Measurements from ENCODE around the gene MTCL1.

The MTCL1 gene

GRCh38 chr18:8791171-8791651, 85.9 kb downstream of the MTCL1 start:
- in situ Hi-C loops (cut with HindIII; ENCODE audit: low pct_unique_long_range_greater_than_20kb, low sequenced_read_pairs): no loop called here
- TF ChIP-seq JUND (IDR thresholded peaks at IDR 0.05; ENCODE audit: low read depth): no peak
- DNase-seq (ENCODE audit: low read depth in 1 of 2, low spot score in 1 of 2): no peak

- no peak for DNase-seq (ENCODE audit: low read depth in 1 of 2, low spot score in 1 of 2)
- in situ Hi-C loops (cut with HindIII; ENCODE audit: low pct_unique_long_range_greater_than_20kb, low sequenced_read_pairs): no loop called here
- no peak for TF ChIP-seq JUND (IDR thresholded peaks at IDR 0.05; ENCODE audit: low read depth)
Observed at GRCh38 chr18:8792688-8793316, 87.4 kb downstream of the MTCL1 start.

- DNase-seq (ENCODE audit: low read depth in 1 of 2, low spot score in 1 of 2): no peak
- TF ChIP-seq JUND (IDR thresholded peaks at IDR 0.05; ENCODE audit: low read depth): no peak
- in situ Hi-C loops (cut with HindIII; ENCODE audit: low pct_unique_long_range_greater_than_20kb, low sequenced_read_pairs): no loop called here
Observed at GRCh38 chr18:8793445-8794155, 88.2 kb downstream of the MTCL1 start.

GRCh38 chr18:8794156-8794933, 89.0 kb downstream of the MTCL1 start:
- TF ChIP-seq JUND (IDR thresholded peaks at IDR 0.05; ENCODE audit: low read depth): no peak
- DNase-seq (ENCODE audit: low read depth in 1 of 2, low spot score in 1 of 2): no peak
- in situ Hi-C loops (cut with HindIII; ENCODE audit: low pct_unique_long_range_greater_than_20kb, low sequenced_read_pairs): no loop called here

- TF ChIP-seq JUND (IDR thresholded peaks at IDR 0.05; ENCODE audit: low read depth): no peak
- DNase-seq (ENCODE audit: low read depth in 1 of 2, low spot score in 1 of 2): no peak
- in situ Hi-C loops (cut with HindIII; ENCODE audit: low pct_unique_long_range_greater_than_20kb, low sequenced_read_pairs): no loop called here
Observed at GRCh38 chr18:8794934-8795280, 89.6 kb downstream of the MTCL1 start.

- no peak for TF ChIP-seq JUND (IDR thresholded peaks at IDR 0.05; ENCODE audit: low read depth)
- in situ Hi-C loops (cut with HindIII; ENCODE audit: low pct_unique_long_range_greater_than_20kb, low sequenced_read_pairs): no loop called here
- DNase-seq (ENCODE audit: low read depth in 1 of 2, low spot score in 1 of 2): no peak
Observed at GRCh38 chr18:8795586-8796325, 90.4 kb downstream of the MTCL1 start.

- no peak for DNase-seq (ENCODE audit: low read depth in 1 of 2, low spot score in 1 of 2)
- no peak for TF ChIP-seq JUND (IDR thresholded peaks at IDR 0.05; ENCODE audit: low read depth)
- in situ Hi-C loops (cut with HindIII; ENCODE audit: low pct_unique_long_range_greater_than_20kb, low sequenced_read_pairs): no loop called here
Observed at GRCh38 chr18:8797206-8797605, 91.8 kb downstream of the MTCL1 start.

- no peak for TF ChIP-seq JUND (IDR thresholded peaks at IDR 0.05; ENCODE audit: low read depth)
- no peak for DNase-seq (ENCODE audit: low read depth in 1 of 2, low spot score in 1 of 2)
- in situ Hi-C loops (cut with HindIII; ENCODE audit: low pct_unique_long_range_greater_than_20kb, low sequenced_read_pairs): no loop called here
Observed at GRCh38 chr18:8799001-8799400, 93.6 kb downstream of the MTCL1 start.

GRCh38 chr18:8799596-8800441, 94.5 kb downstream of the MTCL1 start:
- in situ Hi-C loops (cut with HindIII; ENCODE audit: low pct_unique_long_range_greater_than_20kb, low sequenced_read_pairs): no loop called here
- TF ChIP-seq JUND (IDR thresholded peaks at IDR 0.05; ENCODE audit: low read depth): no peak
- DNase-seq (ENCODE audit: low read depth in 1 of 2, low spot score in 1 of 2): no peak

GRCh38 chr18:8800445-8800844, 95.1 kb downstream of the MTCL1 start:
- no peak for TF ChIP-seq JUND (IDR thresholded peaks at IDR 0.05; ENCODE audit: low read depth)
- peak in 1 of 2 experiments; percentile 15 for DNase-seq (ENCODE audit: low read depth in 1 of 2, low spot score in 1 of 2)
- in situ Hi-C loops (cut with HindIII; ENCODE audit: low pct_unique_long_range_greater_than_20kb, low sequenced_read_pairs): no loop called here

- TF ChIP-seq JUND (IDR thresholded peaks at IDR 0.05; ENCODE audit: low read depth): no peak
- DNase-seq (ENCODE audit: low read depth in 1 of 2, low spot score in 1 of 2): no peak
- in situ Hi-C loops (cut with HindIII; ENCODE audit: low pct_unique_long_range_greater_than_20kb, low sequenced_read_pairs): no loop called here
Observed at GRCh38 chr18:8800876-8801262, 95.5 kb downstream of the MTCL1 start.
